ENCODE data around the gene SLC9C1.

DNA sequence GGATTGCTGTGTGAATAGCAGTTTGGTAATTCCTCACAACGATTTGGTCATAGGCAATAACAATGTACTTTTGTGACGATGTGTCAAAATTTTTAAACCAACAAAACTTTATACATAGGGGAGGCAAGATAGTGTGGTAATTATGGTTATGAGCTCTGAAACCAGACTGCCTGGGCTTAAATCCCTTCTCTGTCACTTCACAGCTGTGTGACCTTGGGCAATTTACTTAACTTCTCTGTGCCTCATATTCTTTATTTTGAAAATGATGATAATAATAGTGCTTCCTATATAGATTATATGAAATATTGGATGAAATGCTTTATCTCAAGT, 44.7 kb upstream of the SLC9C1 start:
- TF ChIP-seq POLR2A (IDR thresholded peaks at IDR 0.05) (no peak), POLR2AphosphoS5 (IDR thresholded peaks at IDR 0.05) (no peak)
- TF ChIP-seq, protein P1, sequence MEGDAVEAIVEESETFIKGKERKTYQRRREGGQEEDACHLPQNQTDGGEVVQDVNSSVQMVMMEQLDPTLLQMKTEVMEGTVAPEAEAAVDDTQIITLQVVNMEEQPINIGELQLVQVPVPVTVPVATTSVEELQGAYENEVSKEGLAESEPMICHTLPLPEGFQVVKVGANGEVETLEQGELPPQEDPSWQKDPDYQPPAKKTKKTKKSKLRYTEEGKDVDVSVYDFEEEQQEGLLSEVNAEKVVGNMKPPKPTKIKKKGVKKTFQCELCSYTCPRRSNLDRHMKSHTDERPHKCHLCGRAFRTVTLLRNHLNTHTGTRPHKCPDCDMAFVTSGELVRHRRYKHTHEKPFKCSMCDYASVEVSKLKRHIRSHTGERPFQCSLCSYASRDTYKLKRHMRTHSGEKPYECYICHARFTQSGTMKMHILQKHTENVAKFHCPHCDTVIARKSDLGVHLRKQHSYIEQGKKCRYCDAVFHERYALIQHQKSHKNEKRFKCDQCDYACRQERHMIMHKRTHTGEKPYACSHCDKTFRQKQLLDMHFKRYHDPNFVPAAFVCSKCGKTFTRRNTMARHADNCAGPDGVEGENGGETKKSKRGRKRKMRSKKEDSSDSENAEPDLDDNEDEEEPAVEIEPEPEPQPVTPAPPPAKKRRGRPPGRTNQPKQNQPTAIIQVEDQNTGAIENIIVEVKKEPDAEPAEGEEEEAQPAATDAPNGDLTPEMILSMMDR (IDR thresholded peaks at IDR 0.05): no peak
